ENCODE data around the gene ATF4. TPM values are rescaled to one million over a fixed set of nuclear protein-coding genes. Genes with fewer than 3 reads are reported as not detected.

Gene ATF4
- total and polyA plus RNA-seq, 2 of the 8 experiments (the other 6 are each of a cell fraction or from before 2014, with no cell fraction given), result 553 to 704 TPM

DNA sequence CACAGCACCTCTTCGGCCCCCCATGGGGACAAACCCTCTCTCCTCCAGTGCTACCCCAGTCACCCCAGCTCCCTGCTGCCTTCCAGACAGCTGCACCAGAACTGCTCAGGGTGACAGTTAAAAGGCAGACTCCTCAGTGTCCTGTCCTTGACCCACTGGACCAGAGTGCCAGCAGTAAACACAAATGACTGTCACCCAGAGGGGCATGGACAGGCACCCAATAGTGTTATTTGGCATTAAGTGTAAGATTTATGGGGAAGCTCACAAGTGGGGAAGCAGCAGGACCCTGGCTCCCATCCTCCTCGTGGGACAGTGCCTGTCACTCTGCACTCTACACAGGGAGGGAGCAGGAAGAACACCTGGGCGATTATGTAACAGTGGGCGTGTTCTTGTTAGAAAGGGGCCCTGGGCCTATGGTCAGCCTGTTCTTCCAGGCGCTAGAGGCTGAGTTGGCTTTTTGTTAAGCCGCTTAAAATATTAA, 7.2 kb downstream of the ATF4 start:
- Histone ChIP-seq H3K23ac (ENCODE audit: insufficient read length) (no peak overlapping the region), H3K23me2 (ENCODE audit: low read depth, low read length) (peaks cover 6% of the 10 kb centered on the region), H4K91ac (replicated peaks; ENCODE audit: insufficient read length, low read length) (no peak overlapping the region), H2AK5ac (ENCODE audit: low read depth, low read length) (no peak overlapping the region), H2BK120ac (replicated peaks; ENCODE audit: low read depth, low read length) (no peak overlapping the region), H3K4ac (replicated peaks; ENCODE audit: insufficient read length, low read depth, low read length) (no peak overlapping the region), H2BK20ac (ENCODE audit: low read length) (no peak overlapping the region), H3K56ac (replicated peaks; ENCODE audit: insufficient read length, low read depth, low read length) (no peak overlapping the region), H3K27me3 (replicated peaks in 1 of 4; ENCODE audit: control insufficient read depth in 3 of 4, extremely low read depth in 1 of 4, insufficient read depth in 3 of 4, low read length in 3 of 4) (no peaks in the 10 kb centered on the region), H2BK12ac (ENCODE audit: low read depth, low read length) (no peak overlapping the region), H3K79me2 (ENCODE audit: control insufficient read depth in 1 of 2, insufficient read depth in 2 of 2, low read length in 2 of 2) (peaks cover 0 to 23% of the 10 kb centered on the region in 2 experiments; a peak in 2 of 4 replicates), H3K4me2 (ENCODE audit: insufficient read depth in 1 of 2, low read depth in 2 of 2, low read length in 2 of 2) (no peak overlapping the region), H3K14ac (ENCODE audit: insufficient read length) (no peak overlapping the region), H3K79me1 (ENCODE audit: low read depth, low read length) (peaks cover 3% of the 10 kb centered on the region; the same call in 1 of the 2 replicates), H2AFZ (ENCODE audit: low read length) (no peak overlapping the region), H4K5ac (ENCODE audit: insufficient read length, low read depth, low read length) (no peak overlapping the region), H4K20me1 (replicated peaks in 1 of 2; ENCODE audit: control insufficient read depth in 1 of 2, insufficient read depth in 2 of 2, low read length in 2 of 2) (peaks cover 31 to 55% of the 10 kb centered on the region in 2 experiments), H3K36me3 (ENCODE audit: control insufficient read depth in 2 of 4, insufficient read depth in 4 of 4, low read length in 3 of 4) (peaks cover 16 to 27% (median 22%) of the 10 kb centered on the region in 4 experiments), H3K4me3 (ENCODE audit: extremely low read depth in 1 of 4, insufficient read depth in 2 of 4, low read depth in 3 of 4, low read length in 4 of 4) (no peak overlapping the region), H4K8ac (ENCODE audit: extremely low read depth, insufficient read depth, low read length) (no peak overlapping the region), H2BK5ac (ENCODE audit: low read depth, low read length) (no peak overlapping the region), H3K18ac (ENCODE audit: extremely low read depth, low read length) (no peak overlapping the region), H3K27ac (ENCODE audit: low read depth, low read length) (no peak overlapping the region), H2BK15ac (ENCODE audit: low read length) (no peak overlapping the region), H3K9me3 (ENCODE audit: insufficient read depth in 2 of 2, low read depth in 1 of 2, low read length in 1 of 2) (no peaks in the 10 kb centered on the region), H3K9ac (replicated peaks in 1 of 4; ENCODE audit: extremely low read depth in 1 of 4, low read depth in 3 of 4, low read length in 3 of 4) (no peak overlapping the region; a peak in 1 of 7 replicates), H3K4me1 (replicated peaks in 1 of 4; ENCODE audit: control insufficient read depth in 3 of 4, insufficient read depth in 4 of 4, low read length in 3 of 4) (peaks cover 4 to 24% (median 9%) of the 10 kb centered on the region in 4 experiments)
- FAIRE-seq, result no peak
- CTCF ChIA-PET (ENCODE audit: partially characterized antibody), result interaction anchor here (0.5 to 21.9 kb wide), 5 partner anchors 13 to 46 kb away, joined by 3 to 361 read pairs (median 23); partner anchors contain the start of gene MIEF1
- TF ChIP-seq CHD2 (IDR thresholded peaks at IDR 0.05; ENCODE audit: low read length) (no peak), RXRA (IDR thresholded peaks at IDR 0.05; ENCODE audit: insufficient read depth, low read depth, low read length) (no peak), SP2 (IDR thresholded peaks at IDR 0.05; ENCODE audit: low read length) (no peak), CHD1 (IDR thresholded peaks at IDR 0.05; ENCODE audit: low read depth, low read length) (no peak), SIRT6 (IDR thresholded peaks at IDR 0.05; ENCODE audit: low read length) (no peak), RNF2 (IDR thresholded peaks at IDR 0.05; ENCODE audit: borderline replicate concordance, low read depth, low read length, missing control alignments, poor library complexity, severe bottlenecking) (no peak), CEBPB (IDR thresholded peaks at IDR 0.05; ENCODE audit: low read depth, low read length) (0 out of 2 replicates have a peak, but pooled peaks have one; percentile 24)
- WGBS, 2 experiments (ENCODE audit: extremely low coverage in 1 of 2, insufficient coverage in 1 of 2, insufficient read length in 1 of 2, insufficient replicate concordance in 2 of 2, low coverage in 1 of 2, low lambda C conversion rate in 2 of 2, missing lambda C conversion rate in 1 of 2), result 83% methylated on average over 6 of the region's 6 CpGs; no CpG with 5 or more reads in 1 of the 2 experiments
- DNase-seq (ENCODE audit: low read depth in 1 of 2, low spot score in 2 of 2), result no peak
- POLR2A ChIA-PET (ENCODE audit: partially characterized antibody), result interaction anchor here (1.0 to 8.9 kb wide), 6 partner anchors 7 to 185 kb away, joined by 3 to 72 read pairs (median 8); partner anchors contain the start of gene ATF4

Data from H1 (cell line).